GM12864 (cell line): ENCODE data around the gene PCMT1.

Experiments used
- DNase-seq: peaks from one replicate; pipeline ENCODE4 v3.0.0-alpha.2; 2011; ENCODE audit warnings: low read depth
- H3K4me3 ChIP-seq: 2 replicates; pipeline ENCODE4 v1.5.1; 2011; ENCODE audit warnings: mild to moderate bottlenecking, low read depth, low read length, control low read depth
- TF ChIP-seq, protein P1 (sequence below): IDR thresholded peaks from 2 replicates; pipeline ENCODE4 v1.5.1; 2011; ENCODE audit warnings: low read depth, mild to moderate bottlenecking, moderate library complexity, low read length, control low read depth, inconsistent platforms; ENCODE audit errors: missing control alignments

PCMT1 gene

GRCh38 chr6:149749594-149750135, at the start of gene PCMT1:
Gene PCMT1 (plus strand): TSS chr6:149749741. CDS start chr6:149749902, 161 bp downstream.
- peak within 1 kb of the TSS; percentile 80 for H3K4me3 ChIP-seq
- peak; percentile 72 for DNase-seq
- TF ChIP-seq, protein P1, sequence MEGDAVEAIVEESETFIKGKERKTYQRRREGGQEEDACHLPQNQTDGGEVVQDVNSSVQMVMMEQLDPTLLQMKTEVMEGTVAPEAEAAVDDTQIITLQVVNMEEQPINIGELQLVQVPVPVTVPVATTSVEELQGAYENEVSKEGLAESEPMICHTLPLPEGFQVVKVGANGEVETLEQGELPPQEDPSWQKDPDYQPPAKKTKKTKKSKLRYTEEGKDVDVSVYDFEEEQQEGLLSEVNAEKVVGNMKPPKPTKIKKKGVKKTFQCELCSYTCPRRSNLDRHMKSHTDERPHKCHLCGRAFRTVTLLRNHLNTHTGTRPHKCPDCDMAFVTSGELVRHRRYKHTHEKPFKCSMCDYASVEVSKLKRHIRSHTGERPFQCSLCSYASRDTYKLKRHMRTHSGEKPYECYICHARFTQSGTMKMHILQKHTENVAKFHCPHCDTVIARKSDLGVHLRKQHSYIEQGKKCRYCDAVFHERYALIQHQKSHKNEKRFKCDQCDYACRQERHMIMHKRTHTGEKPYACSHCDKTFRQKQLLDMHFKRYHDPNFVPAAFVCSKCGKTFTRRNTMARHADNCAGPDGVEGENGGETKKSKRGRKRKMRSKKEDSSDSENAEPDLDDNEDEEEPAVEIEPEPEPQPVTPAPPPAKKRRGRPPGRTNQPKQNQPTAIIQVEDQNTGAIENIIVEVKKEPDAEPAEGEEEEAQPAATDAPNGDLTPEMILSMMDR: no peak

- no peak for DNase-seq
- no peak overlapping the region for H3K4me3 ChIP-seq
- TF ChIP-seq, protein P1: no peak
Measured at GRCh38 chr6:149701714-149702113, 47.8 kb upstream of the PCMT1 start.

DNA sequence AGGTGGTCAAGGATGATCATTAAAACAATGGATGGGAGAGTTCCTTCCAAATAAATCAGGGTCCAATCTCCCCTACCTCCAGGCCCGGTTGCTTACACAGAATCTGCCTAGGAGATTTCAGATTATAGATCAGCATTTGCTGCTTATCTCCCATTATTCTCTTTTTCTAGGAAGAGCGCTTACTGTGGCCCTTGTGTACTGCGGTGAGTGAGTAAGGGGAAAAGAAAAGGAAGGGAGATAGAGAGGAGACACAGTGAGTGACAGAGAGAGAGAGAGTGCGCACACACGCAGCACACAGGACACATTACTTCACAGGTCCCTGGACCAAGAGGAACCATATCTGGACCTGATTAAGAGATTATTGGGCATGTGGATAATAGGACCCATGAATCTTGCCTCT, 37.8 kb upstream of the PCMT1 start:
- H3K4me3 ChIP-seq: no peak overlapping the region
- TF ChIP-seq, protein P1: no peak
- DNase-seq: no peak

DNA sequence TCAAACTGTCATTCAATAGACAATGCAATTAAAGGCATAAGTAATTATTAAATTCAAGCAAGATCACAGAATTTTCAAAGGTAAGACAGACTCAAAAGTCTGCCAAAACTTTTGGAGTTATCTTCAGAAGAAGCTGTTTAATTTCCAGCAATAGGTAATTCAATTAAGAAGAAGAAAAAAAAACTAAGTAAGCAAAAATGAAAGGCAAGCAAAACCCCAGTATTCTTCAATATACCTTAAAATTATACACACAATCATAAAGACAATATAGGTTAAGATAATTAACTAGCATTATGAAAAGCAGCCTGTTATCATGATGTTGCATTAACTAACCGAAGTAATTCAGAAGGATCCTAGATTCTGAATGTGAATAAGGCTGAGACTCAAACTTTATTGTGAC, 35.1 kb upstream of the PCMT1 start:
- DNase-seq: no peak
- TF ChIP-seq, protein P1: no peak
- H3K4me3 ChIP-seq: no peak overlapping the region

DNA sequence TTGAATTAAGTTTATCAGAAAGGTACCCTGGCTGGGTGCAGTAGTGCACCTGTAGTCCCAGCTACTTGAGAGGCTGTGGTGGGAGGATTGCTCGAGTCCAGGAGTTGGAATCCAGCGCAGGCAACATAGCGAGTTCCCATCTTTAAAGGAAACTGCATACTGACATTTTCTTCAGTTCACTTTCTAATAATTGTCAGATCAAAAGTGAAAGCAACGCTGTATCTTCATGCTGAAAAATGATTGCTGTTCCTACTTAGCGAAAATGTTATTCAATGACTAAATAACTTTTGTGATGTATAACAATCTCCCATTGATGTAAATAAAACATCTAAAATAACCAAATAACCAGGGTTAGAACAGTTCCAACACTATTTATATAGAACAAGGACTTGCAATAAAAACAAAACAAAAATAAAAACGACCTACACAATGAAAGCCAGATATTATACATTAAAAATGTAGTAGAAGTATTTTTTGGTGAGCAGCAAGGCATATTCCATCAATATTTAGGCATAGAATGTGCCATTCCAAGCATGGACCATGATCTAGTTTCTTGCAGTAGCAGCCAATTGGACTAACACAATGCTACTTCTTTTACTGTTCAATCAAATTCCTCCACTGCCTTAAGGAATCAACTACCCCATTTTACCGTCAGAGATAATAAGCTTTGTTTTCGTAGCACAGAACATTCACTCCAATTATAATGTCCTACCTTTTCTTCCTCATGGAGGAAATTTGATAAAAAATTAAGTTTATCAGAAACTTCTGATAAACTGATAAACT, 33.2 kb upstream of the PCMT1 start:
- DNase-seq: no peak

GRCh38 chr6:149717255-149717587, 32.3 kb upstream of the PCMT1 start:
- no peak for DNase-seq
- TF ChIP-seq, protein P1: no peak
- H3K4me3 ChIP-seq: peak overlapping the region; percentile 89

More for the DNA sequence above, 33.2 kb upstream of the PCMT1 start:
- peak overlapping the region; percentile 89 for H3K4me3 ChIP-seq
- TF ChIP-seq, protein P1: no peak
